Liver (tissue), 9 donors: ENCODE data around the gene TRHDE. TPM values are rescaled to one million over a fixed set of nuclear protein-coding genes. Genes with fewer than 3 reads are reported as not detected.

Source experiments
- DNase-seq: peaks from one replicate; pipeline ENCODE4 v3.0.0-alpha.2; 2017; ENCODE audit warnings: low spot score
- H3K27ac ChIP-seq, 2 donors: one replicate each; pipeline ENCODE4 v1.7.0; 2013; ENCODE audit warnings: inconsistent platforms in 2 of 2, low read length in 2 of 2, control low read depth in 1 of 2, low read depth in 1 of 2, mild to moderate bottlenecking in 1 of 2
- H3K27me3 ChIP-seq, 4 donors: one replicate each; pipeline versions ENCODE4 v1.6.1 to v1.7.0; 2013; ENCODE audit warnings: low read length in 3 of 4, inconsistent platforms in 1 of 4, mild to moderate bottlenecking in 1 of 4, moderate library complexity in 1 of 4; ENCODE audit not compliant: control insufficient read depth in 4 of 4, insufficient read depth in 4 of 4
- H3K36me3 ChIP-seq, 4 donors: one replicate each; pipeline versions ENCODE4 v1.6.1 to v1.7.0; 2013; ENCODE audit warnings: low read length in 3 of 4, mild to moderate bottlenecking in 3 of 4, low read depth in 1 of 4, moderate library complexity in 1 of 4; ENCODE audit not compliant: control insufficient read depth in 4 of 4, insufficient read depth in 3 of 4
- H3K4me1 ChIP-seq, 4 donors: one replicate each; pipeline versions ENCODE4 v1.6.1 to v1.7.0; 2013; ENCODE audit warnings: low read length in 3 of 4, mild to moderate bottlenecking in 3 of 4, moderate library complexity in 1 of 4; ENCODE audit not compliant: control insufficient read depth in 4 of 4, insufficient read depth in 4 of 4
- H3K4me3 ChIP-seq, 3 donors: one replicate each; pipeline versions ENCODE4 v1.6.1 to v1.7.0; 2013; ENCODE audit warnings: low read length in 3 of 3, control low read depth in 1 of 3, low read depth in 1 of 3, mild to moderate bottlenecking in 1 of 3
- H3K9ac ChIP-seq, 2 donors: one replicate each; pipeline ENCODE4 v1.7.0; 2013; ENCODE audit warnings: low read length in 2 of 2, mild to moderate bottlenecking in 2 of 2, moderate library complexity in 2 of 2, control low read depth in 1 of 2, low read depth in 1 of 2
- H3K9me3 ChIP-seq, 4 donors: one replicate each; pipeline versions ENCODE4 v1.6.1 to v1.7.0; 2013; ENCODE audit warnings: low read length in 3 of 4; ENCODE audit not compliant: control insufficient read depth in 4 of 4
- CTCF ChIP-seq: fragments of 150-350 bp; IDR thresholded peaks from 2 replicates; pipeline ENCODE4 v1.5.1; 2017; ENCODE audit warnings: improper control_type of control experiment, low read depth, low read length; ENCODE audit not compliant: missing input control
- EGR1 ChIP-seq, 2 donors: IDR thresholded peaks; 2 replicates each; pipeline ENCODE4 v1.6.1; 2016 to 2018; ENCODE audit warnings: antibody characterized with exemption in 2 of 2, low read depth in 2 of 2
- FOXA1 ChIP-seq: IDR thresholded peaks from 2 replicates; pipeline ENCODE4 v1.6.1; 2016; ENCODE audit warnings: antibody characterized with exemption
- HNF4A ChIP-seq, 2 donors: conservative IDR thresholded peaks; 2 replicates each; pipeline ENCODE4 v1.6.1; 2016; ENCODE audit warnings: antibody characterized with exemption in 2 of 2, mild to moderate bottlenecking in 2 of 2
- JUND ChIP-seq, 2 donors: IDR thresholded peaks; 2 replicates each; pipeline ENCODE4 v1.6.1; 2016; ENCODE audit warnings: antibody characterized with exemption in 2 of 2
- NR2F2 ChIP-seq: IDR thresholded peaks from 2 replicates; pipeline ENCODE4 v1.6.1; 2016; ENCODE audit warnings: antibody characterized with exemption
- RAD21 ChIP-seq, 2 donors: IDR thresholded peaks; 2 replicates each; pipeline ENCODE4 v1.6.1; 2016; ENCODE audit warnings: antibody characterized with exemption in 2 of 2, mild to moderate bottlenecking in 2 of 2
- REST ChIP-seq: IDR thresholded peaks from 2 replicates; pipeline ENCODE4 v1.6.1; 2016; ENCODE audit warnings: antibody characterized with exemption, mild to moderate bottlenecking
- RXRA ChIP-seq, 2 donors: IDR thresholded peaks; 2 replicates each; pipeline ENCODE4 v1.6.1; 2017 to 2018; ENCODE audit warnings: antibody characterized with exemption in 2 of 2, mild to moderate bottlenecking in 1 of 2
- TAF1 ChIP-seq: conservative IDR thresholded peaks from 2 replicates; pipeline ENCODE4 v1.6.1; 2016; ENCODE audit warnings: antibody characterized with exemption, mild to moderate bottlenecking
- YY1 ChIP-seq: IDR thresholded peaks from 2 replicates; pipeline ENCODE4 v1.6.1; 2016; ENCODE audit warnings: antibody characterized with exemption, mild to moderate bottlenecking
- ZBTB33 ChIP-seq: IDR thresholded peaks from 2 replicates; pipeline ENCODE4 v1.6.1; 2016; ENCODE audit warnings: antibody characterized with exemption
- WGBS: extraction: QIAGEN DNeasy Blood & Tissue Kit; methylation state at CpG from one replicate; pipeline ENCODE4 v1.1.7; 2013; 5-methylcytosine and 5-hydroxymethylcytosine counted together
- polyA plus RNA-seq, 2 donors: library from polyadenylated mRNA; stranded (reverse) in 1 of 2; unstranded in 1 of 2; fragments of 200-250 nt in 1 of 2; fragments of >200 nt in 1 of 2; fragmentation: Nextera tagmentation in 1 of 2; extraction: Ambion mirVana in 1 of 2; gene quantifications; one replicate each; pipeline versions ENCODE4 v1.2.1 to v1.2.3, GENCODE V29; 2013 to 2015
- total RNA-seq, 2 donors: library from RNA; depleted of rRNA; stranded (reverse); fragments of >200 nt; gene quantifications; one replicate each; pipeline ENCODE4 v1.2.3, GENCODE V29; 2014
- donor health status: healthy.
- donor health status: healthy.
- donor health status: healthy.
- donor health status: healthy.
- donor health status: healthy.

The TRHDE gene
- total and polyA plus RNA-seq, 4 donors, result 0.05 to 0.17 (median 0.14) TPM; not detected in 1

GRCh38 chr12:72574138-72574537, 302.0 kb downstream of the TRHDE start:
- H3K27me3 ChIP-seq, result no peaks in the 10 kb centered on the region
- H3K36me3 ChIP-seq, result no peaks in the 10 kb centered on the region
- H3K4me3 ChIP-seq, result no peak overlapping the region
- H3K9ac ChIP-seq, result no peak overlapping the region
- H3K27ac ChIP-seq, result no peak overlapping the region
- H3K4me1 ChIP-seq, result no peaks in the 10 kb centered on the region
- WGBS, result 88% methylated on average over 2 of the region's 2 CpGs
- no peak for DNase-seq
- no peaks in the 10 kb centered on the region for H3K9me3 ChIP-seq
- no peak for TF ChIP-seq EGR1 (IDR thresholded peaks at IDR 0.05; ENCODE audit: low read depth in 2 of 2)

GRCh38 chr12:72578327-72578726, 306.2 kb downstream of the TRHDE start:
- Histone ChIP-seq H3K9ac (no peak overlapping the region), H3K27ac (no peak overlapping the region), H3K9me3 (no peaks in the 10 kb centered on the region), H3K36me3 (no peaks in the 10 kb centered on the region), H3K4me1 (no peaks in the 10 kb centered on the region), H3K4me3 (no peak overlapping the region), H3K27me3 (no peaks in the 10 kb centered on the region)
- 78% methylated on average over 3 of the region's 3 CpGs for WGBS
- no peak for DNase-seq
- TF ChIP-seq HNF4A (conservative IDR thresholded peaks at IDR 0.05) (no peak), REST (no peak), EGR1 (IDR thresholded peaks at IDR 0.05; ENCODE audit: low read depth in 2 of 2) (no peak), ZBTB33 (no peak)

- Histone ChIP-seq H3K4me3 (no peak overlapping the region), H3K9ac (no peak overlapping the region), H3K27ac (no peak overlapping the region), H3K36me3 (no peaks in the 10 kb centered on the region), H3K27me3 (no peaks in the 10 kb centered on the region), H3K4me1 (no peaks in the 10 kb centered on the region), H3K9me3 (no peaks in the 10 kb centered on the region)
- TF ChIP-seq FOXA1 (no peak), NR2F2 (no peak), RAD21 (IDR thresholded peaks at IDR 0.05) (no peak), JUND (IDR thresholded peaks at IDR 0.05) (no peak), RXRA (IDR thresholded peaks at IDR 0.05) (no peak), TAF1 (no peak), EGR1 (IDR thresholded peaks at IDR 0.05; ENCODE audit: low read depth in 2 of 2) (no peak), CTCF (no peak), YY1 (no peak)
- 73% methylated on average over 3 of the region's 3 CpGs for WGBS
- DNase-seq, result no peak
Observed at GRCh38 chr12:72586456-72586855, 314.3 kb downstream of the TRHDE start.
